ENCODE results near the gene GGT6.

The GGT6 gene

DNA sequence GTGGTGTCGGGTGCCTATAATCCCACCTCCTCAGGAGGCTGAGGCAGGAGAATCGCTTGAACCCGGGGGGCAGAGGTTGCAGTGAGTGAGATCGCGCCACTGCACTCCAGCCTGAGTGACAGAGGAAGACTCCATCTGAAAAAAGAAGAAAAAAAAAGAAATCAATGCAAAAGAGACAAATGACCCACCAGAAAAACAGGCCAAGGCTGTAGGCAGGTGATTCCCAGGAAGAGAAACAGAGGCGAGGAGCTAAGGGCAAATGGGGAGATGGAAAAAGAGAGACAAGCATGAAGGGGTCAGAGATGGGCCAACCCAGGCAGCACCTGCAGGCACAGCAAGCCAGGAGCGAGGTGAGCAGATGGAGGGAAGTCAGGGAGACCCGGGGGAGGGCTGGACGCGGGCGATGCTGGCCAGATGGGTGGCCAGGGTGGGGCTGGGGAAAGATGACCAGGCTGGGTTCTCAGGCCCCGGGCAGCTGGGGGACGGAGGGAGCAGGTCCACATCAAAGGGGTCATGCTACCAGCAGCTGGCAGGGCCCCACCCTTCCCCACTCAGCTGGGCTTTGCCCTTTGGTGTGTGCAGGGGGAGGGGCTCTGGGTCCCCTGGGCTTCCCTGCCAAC lies 30.7 kb downstream of the GGT6 start:
- no peak overlapping the region for H3K4me3 ChIP-seq (ENCODE audit: low read length)
- TF ChIP-seq, protein P1, sequence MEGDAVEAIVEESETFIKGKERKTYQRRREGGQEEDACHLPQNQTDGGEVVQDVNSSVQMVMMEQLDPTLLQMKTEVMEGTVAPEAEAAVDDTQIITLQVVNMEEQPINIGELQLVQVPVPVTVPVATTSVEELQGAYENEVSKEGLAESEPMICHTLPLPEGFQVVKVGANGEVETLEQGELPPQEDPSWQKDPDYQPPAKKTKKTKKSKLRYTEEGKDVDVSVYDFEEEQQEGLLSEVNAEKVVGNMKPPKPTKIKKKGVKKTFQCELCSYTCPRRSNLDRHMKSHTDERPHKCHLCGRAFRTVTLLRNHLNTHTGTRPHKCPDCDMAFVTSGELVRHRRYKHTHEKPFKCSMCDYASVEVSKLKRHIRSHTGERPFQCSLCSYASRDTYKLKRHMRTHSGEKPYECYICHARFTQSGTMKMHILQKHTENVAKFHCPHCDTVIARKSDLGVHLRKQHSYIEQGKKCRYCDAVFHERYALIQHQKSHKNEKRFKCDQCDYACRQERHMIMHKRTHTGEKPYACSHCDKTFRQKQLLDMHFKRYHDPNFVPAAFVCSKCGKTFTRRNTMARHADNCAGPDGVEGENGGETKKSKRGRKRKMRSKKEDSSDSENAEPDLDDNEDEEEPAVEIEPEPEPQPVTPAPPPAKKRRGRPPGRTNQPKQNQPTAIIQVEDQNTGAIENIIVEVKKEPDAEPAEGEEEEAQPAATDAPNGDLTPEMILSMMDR (IDR thresholded peaks at IDR 0.05; ENCODE audit: insufficient read depth, low read depth, low read length, missing control alignments) = no peak
- no peak for DNase-seq (ENCODE audit: low read depth)

DNA sequence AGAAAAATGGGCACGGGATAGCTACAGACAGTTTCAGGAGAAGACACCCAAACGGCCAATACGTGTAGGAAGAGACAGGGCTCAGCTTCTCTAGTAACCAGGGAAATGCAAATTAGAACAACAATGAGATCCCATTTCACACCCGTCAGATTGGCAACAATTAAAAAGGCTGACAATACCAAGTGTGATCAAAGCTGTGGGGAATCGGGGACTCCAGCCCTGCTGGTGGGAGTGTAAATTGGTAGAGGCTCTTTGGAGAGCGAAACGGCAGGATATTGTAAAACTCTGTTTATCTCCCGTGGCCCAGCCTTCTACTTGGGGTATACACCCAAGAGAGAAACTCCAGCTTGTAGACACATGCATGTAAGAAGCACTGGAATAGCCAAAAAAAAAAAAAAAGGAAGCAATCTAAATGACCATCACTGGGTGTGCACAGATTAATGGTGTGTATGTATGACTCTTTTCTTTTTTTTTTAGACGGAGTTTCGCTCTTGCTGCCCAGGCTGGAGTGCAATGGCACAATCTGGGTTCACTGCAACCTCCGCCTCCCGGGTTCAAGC lies 32.7 kb downstream of the GGT6 start:
- H3K4me3 ChIP-seq (ENCODE audit: low read length) = no peak overlapping the region
- TF ChIP-seq, protein P1 (IDR thresholded peaks at IDR 0.05; ENCODE audit: insufficient read depth, low read depth, low read length, missing control alignments) = no peak
- DNase-seq (ENCODE audit: low read depth) = no peak

DNA sequence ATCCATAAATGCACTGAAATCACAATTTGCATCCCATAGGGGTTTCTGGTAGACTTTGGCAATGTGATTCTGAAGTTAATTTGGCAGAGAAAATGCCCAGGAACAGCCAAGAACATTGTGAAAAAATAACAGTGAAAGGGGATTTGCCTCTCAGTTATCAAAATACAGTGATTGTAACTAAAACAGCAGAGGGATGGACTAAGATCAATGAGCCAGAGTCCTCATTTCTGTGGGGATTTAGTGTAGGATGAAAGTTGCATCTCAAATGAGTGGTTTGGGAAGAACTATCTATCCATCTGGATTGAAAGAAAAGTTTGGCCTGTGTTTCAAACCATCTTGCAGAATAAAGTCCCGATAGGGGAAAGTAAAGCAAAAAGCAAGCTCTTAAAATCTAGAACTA lies 33.2 kb downstream of the GGT6 start:
- no peak overlapping the region for H3K4me3 ChIP-seq (ENCODE audit: low read length)
- no peak for DNase-seq (ENCODE audit: low read depth)
- TF ChIP-seq, protein P1 (IDR thresholded peaks at IDR 0.05; ENCODE audit: insufficient read depth, low read depth, low read length, missing control alignments) = no peak

DNA sequence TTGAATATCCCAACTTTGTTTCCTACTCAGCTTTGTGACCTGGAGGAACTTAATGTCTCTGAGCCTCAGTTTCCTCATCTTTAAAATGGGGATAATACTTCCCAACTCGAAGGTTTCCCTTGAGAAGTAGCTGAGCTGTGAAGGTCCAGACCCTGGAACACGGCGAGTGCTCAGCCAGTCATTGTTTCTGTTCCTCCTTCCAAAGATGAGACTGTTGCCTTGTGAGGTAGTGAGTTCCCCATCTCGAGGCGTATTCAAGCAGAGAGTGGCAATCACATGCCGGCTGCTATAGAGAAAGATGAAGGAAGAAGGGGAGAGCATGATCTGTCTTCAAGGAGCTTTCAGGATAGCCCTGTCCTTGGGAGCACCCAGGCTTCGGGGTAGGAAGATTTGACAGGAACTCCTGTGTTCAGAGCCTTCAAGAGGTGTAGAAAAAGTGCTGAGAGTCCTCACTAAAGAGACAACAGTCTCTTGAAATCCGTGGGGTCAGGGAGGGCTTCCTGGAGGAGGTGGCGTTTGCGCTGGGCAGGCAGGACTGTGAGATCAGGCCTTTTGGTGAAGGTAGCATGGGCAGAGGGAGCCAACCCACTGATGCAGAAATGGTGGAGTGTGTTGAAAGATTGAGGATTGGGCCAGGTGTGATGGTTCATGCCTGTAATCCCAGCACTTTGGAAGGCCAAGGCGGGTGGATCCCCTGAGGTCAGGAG lies 34.5 kb downstream of the GGT6 start:
- no peak overlapping the region for H3K4me3 ChIP-seq (ENCODE audit: low read length)
- DNase-seq (ENCODE audit: low read depth) = no peak
- TF ChIP-seq, protein P1 (IDR thresholded peaks at IDR 0.05; ENCODE audit: insufficient read depth, low read depth, low read length, missing control alignments) = no peak

GRCh38 chr17:4523946-4524345 lies 36.4 kb downstream of the GGT6 start:
- TF ChIP-seq, protein P1 (IDR thresholded peaks at IDR 0.05; ENCODE audit: insufficient read depth, low read depth, low read length, missing control alignments) = no peak
- no peak overlapping the region for H3K4me3 ChIP-seq (ENCODE audit: low read length)
- DNase-seq (ENCODE audit: low read depth) = no peak

GRCh38 chr17:4522661-4523060 lies 37.7 kb downstream of the GGT6 start:
- no peak for DNase-seq (ENCODE audit: low read depth)
- TF ChIP-seq, protein P1 (IDR thresholded peaks at IDR 0.05; ENCODE audit: insufficient read depth, low read depth, low read length, missing control alignments) = no peak

More at GRCh38 chr17:4522661-4523060, 37.7 kb downstream of the GGT6 start:
- no peak overlapping the region for H3K4me3 ChIP-seq (ENCODE audit: low read length)

All from epithelial cell of esophagus (primary cell).